NCI-H2107 (cell line): Measurements from ENCODE around the gene GNB5.
"Not testable (repeated sequence)": the region's sequence is repeated elsewhere in the genome, so short reads cannot be mapped to it uniquely, and the experiment has no call there.

Experiments used
- DNase-seq: peaks from one replicate; lab custom pipeline; 2025; lab: John Stamatoyannopoulos, UW

Gene GNB5

DNA sequence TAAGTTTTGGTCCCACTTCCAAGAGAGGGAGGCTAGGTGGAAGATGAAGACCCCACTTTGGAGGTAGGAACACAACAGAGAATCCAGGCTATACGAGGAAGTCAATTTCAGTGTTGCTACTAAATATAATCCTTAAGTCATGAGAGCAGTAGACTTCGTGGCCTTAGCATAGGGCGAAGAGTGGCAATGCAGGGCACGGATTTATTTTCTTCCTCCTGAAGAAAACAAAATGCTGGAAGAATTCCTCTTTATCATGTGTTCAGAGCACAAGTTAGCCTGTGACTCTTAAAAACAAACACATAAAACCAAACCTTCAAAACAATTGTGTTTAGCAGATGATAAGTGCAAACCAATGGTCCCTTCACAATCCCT lies 98.0 kb downstream of the GNB5 start:
- DNase-seq: no peak

DNA sequence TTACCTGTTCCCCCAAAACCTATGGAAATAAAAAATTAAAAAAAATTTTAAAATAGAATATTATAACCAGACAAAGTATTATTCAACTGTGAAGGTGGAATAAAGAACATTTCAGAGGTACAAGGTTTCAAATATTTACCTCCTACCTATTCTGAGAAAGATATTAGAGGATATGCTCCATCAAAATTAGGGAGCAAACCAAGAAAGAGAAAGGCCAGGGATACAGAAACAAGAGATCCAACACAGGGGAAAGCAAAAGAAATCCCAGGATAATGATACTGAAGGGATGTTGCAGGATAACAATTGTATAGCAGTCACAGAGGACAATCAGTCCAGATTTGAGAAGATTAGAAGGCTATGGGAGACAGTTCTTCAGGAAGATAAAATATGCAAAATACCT lies 101.0 kb downstream of the GNB5 start:
- DNase-seq: no peak

DNA sequence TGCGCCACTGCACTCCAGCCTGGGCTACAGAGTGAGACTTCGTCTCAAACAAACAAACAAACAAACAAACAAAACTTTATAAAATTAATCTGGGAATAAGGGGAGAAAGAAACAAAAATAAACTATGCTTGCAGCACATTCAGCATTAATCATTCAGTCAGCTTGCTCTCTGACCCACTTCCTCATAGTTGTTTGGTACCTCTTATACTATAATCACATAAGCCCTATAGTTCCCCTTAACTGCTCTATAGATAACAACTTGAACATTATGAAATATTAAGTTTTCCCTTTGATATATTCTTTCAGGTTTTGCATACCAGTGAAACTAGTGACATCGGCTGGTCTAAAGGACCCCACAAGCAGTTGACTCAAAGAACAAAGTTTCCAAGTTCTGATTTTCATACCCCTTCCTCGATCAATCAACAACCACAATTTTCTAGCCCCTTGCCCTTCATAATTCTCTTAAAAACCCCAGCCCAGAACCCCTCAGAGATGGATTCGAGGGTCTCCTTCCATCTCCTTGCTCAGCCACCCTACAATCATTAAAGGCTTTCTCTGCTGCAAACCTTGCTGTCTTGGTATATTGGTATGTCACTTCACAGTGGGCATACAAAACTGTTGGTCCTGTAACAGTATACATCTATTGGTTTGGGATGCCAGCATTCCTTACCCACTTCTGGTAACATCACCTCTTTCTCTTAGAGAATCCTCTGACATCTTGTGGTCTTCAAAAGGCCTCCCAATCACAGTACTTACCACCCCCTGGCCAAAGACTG lies 105.0 kb downstream of the GNB5 start:
- no peak for DNase-seq

DNA sequence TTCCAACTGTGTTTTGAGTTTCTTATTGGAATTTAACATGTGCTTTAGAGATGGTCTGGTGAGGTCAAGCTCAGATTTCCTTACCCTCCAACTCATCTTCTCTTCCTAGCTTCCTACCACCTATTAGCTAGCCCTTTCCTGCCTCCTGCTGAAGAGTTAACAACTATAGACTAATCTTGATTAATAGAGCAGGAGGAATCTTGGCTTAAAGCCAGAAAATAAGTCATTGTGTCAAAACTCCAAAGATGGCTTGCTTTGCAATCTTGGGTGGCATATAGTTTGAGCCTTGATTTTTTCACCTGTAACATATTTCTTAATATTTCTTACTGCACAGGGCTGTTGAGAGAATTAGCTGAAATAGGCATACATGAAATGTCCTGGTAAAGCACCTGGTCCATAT lies 105.9 kb downstream of the GNB5 start:
- no peak for DNase-seq

DNA sequence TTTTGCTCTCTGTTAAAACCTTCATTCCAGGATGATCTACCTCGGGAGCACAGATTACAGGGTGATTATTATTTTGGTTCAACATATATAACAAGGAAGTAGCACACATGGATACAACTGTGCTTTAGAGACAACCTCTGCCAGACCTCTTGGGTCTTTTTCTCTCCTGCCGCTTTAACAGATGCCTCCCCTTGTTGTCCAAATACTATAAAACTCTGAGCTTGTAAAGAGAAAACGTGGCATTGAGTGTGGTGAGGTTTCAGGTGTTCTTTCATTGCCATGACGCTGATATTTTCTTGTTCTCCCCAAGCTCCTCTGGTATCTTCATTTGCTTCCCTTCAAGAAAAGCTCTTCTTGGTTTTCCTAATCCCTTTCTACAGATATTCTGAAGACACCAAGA lies 107.6 kb downstream of the GNB5 start:
- no peak for DNase-seq

DNA sequence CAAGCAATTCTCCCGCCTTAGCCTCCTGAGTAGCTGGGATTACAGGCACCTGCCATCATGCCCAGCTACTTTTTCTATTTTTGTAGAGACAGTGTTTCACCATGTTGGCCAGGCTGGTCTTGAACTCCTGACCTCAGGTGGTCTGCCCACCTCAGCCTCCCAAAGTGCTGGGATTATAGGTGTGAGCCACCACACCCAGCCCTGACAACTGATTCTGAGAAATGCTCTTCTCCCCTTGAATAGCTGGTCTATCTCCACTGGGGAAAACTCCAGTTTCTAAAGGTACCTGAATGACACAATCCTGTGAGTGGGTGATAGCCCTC lies 108.2 kb downstream of the GNB5 start:
- not testable (repeated sequence) for DNase-seq

DNA sequence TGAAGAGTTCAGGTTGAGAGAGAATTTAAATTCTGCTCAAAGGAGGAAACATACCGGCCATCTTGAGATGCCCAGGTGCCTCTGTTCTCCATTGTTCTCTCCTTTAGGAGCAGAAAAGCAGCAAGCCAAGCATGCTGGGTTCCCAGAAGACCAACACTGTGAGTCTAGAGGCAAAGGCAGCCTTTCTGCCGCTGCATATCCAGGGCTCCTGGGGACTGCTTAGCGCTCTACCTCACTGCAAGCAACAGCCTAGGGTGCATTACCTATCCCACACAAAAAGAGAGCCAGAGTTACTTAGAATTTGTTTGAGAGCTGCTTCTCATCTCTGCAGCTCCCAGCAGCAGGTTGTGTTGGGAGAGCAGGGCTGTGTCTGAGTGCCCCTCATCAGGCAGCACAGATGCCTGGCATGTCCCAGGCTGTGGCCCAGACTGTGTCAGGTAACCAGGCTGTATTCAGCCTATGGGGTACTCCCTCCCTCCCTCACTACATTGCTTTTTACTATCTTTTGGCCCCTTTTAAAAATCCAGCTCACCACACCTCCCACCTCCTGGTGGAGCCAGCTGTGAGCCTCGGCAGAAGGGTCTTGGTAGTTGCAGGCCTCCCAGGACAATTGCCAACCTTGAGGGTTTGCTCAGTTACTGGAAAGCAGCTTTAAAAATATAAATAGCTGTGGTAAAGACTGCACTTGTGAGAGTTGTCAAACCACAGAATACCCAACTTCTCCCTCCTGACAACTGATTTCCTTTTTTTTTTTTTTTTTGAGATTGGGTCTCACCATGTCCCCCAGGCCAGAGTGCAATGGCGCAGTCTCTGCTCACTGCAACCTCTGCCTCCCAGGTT lies 108.8 kb downstream of the GNB5 start:
- DNase-seq: no peak

DNA sequence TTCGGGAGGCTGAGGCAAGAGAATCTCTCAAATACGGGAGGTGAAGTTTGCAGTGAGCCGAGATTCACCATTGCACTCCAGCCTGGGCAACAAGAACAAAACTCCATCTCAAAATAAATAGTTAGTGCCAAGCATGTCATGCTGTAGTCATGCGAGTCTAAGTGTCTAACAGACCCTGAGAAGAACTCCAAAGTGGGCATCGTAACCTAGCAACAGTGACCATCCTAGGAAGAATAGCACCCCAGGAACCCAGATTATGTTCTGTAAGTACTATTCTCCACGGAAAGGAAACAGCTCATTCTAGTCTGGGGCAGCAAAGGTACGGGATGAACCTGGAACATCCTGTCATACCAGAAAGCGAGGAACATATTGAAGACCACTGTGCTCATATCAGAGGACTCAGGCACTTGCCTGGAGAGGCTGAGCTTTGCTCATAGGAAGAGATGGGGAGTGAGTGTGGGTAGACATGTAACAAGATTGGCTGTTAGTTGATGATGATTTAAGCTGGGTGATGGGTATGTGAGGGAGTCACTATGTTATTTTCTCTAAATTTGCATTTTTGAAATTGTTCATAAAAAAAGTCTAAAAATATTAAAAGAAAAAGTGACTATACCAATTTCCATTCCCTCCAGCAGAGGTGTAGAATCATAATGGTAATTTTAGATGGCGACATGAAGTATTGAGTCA lies 110.3 kb downstream of the GNB5 start:
- no peak for DNase-seq

DNA sequence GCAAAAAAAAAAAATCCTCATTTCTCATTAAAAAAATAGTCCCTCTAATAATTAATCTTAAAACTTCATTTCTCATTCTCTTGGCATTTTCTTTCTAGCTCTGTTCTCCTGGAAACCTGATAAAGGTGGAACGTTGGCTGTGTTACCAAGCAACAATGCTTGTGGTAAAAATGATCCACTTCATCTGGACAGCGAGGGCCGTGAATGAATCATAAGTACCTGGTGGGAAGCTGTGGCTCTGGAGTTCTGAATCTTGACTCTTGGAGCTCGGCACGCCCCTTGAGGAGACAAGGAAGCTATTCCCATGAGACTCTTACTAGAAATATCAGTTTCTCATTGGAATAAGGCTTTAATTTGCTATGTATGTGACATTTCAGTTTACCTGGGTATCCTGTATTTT lies 111.2 kb downstream of the GNB5 start:
- peak; percentile 21 for DNase-seq

DNA sequence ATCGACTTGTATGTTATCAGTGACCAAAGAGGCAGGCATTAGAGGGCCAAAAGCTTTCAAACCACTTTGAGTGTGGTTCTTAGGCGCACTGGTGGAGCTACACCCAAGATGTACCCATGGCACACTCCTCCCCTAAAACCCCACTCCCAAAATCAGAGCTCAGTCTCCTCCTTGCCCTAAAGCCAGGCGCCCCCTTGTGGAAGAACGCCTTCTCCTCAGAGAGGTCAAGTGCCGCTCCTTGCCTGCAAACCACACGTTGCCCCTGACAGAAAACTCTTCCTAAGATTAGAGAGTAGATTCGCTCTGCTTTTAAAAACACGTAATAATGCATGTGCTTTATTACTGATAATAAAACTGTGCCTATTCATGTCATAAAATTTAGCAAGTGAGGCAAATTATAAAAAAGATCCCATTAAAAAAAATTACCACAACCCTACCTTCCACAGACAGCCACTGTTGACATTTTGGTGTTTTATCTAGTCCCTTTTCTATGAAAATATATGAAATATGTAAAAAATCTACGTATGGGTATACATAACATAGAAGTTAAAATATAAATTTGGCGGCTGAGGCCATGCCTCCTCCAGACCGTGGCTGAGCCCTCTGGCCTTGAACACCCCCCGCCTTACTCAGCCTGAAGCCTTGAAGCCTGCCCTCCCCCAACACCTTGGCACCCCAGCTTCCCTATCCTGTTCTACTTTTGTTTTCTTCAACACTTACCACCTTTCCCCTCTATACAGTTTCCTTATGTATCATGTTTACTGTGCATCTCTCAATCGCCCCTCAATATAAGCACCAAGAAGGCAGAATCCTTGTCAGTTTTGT lies 112.1 kb downstream of the GNB5 start:
- peak; percentile 16 for DNase-seq

DNA sequence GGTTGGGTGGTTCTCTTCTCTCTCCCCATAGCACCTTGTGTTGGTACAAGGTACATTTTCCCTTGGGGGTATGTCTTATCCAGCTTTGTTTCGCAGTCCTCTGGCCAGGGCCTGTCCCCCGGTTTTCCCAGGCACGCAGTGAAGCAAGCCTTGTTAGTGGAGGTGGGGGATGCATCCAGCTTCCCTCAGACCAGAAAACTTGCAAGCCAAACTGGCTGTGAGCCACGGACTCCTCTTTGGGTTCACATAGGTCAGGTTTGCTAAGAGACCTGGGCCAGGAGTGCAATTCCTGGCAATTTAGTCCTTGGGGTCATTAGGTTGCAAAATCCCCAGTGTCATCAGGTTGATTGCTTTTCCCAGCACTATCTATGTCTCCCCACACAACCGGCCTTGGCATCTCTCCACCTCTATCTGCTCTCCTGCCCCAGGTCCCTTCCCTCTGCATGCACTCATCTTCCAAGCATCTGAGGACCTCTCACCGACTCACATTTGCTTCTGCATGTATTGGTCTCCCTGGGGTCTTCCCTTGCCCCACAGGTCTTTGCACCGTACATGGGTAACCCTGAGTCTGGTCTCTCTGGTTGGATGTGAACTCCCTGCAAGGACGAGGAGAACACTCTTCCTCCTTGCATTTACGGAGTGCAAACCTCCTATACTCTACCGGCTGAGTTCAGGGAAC lies 112.9 kb downstream of the GNB5 start:
- DNase-seq: no peak

DNA sequence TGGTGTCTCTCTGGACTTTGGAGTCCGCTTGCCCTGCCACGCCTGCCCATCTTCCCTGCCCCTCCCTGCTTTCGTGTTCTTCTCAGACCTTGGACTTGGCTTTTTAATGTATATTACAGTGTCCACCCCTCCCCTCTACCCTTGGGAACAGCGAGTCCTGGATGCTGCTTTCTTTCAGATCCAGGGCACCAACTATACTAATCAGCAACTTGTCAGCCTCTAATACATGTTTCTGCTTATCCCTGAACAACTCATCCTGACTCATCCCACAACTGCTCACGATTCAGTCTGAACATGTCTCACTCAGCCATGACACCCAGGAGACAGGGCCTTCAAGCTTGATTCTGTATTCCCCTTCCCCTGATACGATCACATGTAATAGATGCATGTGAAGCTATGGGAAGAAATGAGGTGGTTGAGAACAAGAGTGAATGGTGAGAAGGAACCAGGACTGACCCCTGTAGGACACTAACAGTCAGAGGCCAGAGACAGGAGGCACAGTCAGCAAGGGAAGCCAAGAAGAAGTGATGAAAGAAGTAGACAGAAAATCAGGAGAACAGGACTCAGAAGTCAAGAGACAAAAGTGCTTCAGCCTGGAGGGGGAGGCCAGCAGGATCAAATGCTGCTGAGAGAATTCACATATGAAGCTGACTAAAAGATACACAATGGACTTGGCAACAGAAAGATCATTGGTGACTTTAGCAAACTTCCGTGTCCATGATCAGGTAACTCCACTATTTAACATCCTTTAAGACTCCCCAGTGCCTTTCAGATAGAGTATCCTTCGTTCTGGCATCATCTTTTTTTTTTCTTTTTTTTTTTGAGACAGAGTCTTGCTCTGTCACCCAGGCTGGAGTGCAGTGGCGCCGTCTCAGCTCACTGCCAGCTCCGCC lies 114.1 kb downstream of the GNB5 start:
- DNase-seq: no peak

DNA sequence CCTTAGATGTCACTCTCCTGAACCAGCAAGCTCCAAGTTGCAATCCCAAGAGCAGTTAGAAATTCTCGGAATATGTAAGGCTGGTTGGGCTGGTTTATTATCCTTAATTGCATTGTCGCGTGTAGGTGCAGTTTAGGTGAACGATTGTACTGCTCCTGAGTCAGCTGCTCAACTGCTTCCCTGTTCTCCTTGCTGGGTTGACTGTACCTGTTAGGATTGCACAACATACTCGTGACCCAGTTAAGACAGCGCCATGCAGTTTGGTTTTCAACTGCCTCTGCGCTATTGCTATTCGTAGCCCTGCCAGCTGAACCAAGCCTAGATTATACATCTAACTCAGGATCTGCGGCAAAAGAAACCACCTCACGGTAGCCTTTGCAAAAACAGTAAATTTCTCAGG lies 119.6 kb downstream of the GNB5 start:
- no peak for DNase-seq

DNA sequence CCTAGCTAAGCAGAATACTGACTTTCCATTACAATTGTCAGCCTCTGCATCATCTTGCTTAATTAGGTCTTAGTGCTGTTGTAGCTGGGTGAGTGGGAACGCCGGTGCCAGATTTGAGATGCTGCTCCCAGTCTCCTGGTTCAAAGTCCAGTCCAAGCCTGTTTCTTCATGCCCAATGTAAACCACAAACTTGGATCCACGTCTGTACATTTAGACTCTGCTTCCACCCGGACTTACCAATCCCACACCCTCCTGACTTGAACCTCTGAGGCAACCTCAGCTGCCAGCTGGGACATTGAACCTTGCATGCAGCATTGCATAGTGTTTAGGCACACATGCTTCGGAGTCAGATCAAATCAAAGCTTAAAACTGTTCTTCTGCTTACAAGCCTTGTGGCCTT lies 121.6 kb downstream of the GNB5 start:
- no peak for DNase-seq

DNA sequence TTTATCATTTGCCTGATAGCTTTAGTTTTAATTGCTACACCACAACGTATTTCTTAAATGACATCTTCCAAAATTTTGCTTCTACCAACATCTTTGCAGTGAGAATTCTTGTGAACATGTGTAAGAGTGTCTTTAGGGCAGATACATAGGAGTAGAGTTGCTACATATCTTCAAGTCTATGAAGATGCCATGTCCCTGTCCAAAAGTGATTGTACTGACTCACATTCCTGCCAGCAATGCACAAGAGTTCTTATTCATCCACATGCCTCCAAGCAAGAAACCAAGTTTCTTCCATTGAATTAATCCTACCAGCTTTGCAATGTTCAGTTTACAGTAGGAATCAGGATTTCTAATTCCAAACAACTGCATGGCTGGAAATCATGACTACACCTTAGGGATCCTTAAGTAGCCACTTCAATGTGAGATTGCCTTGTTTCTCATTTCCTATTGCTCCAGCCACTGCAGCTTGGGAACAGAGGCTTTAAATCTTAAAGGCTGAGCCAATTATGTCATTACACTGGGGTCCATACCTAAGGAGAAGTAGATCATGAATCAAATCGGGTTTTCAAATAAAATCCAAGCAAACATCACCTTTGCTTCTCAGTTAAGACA lies 123.1 kb downstream of the GNB5 start:
- no peak for DNase-seq

DNA sequence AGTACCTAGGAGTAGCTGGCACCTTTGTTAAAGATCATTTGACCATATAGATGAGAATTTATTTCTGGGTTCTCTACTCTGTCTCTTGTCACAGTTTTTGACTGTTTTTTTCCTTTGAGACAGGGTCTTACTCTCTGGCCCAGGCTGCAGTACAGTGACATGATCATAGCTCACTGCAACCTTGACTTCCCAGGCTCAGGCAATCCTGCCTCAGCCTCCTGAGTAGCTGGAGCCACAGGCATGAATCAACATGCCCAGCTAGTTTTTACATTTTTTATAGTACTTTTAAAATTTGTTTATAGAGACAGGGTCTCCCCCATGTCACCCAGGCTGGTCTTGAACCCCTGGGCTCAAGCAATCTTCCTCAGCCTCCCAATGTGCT lies 123.7 kb downstream of the GNB5 start:
- DNase-seq: no peak

DNA sequence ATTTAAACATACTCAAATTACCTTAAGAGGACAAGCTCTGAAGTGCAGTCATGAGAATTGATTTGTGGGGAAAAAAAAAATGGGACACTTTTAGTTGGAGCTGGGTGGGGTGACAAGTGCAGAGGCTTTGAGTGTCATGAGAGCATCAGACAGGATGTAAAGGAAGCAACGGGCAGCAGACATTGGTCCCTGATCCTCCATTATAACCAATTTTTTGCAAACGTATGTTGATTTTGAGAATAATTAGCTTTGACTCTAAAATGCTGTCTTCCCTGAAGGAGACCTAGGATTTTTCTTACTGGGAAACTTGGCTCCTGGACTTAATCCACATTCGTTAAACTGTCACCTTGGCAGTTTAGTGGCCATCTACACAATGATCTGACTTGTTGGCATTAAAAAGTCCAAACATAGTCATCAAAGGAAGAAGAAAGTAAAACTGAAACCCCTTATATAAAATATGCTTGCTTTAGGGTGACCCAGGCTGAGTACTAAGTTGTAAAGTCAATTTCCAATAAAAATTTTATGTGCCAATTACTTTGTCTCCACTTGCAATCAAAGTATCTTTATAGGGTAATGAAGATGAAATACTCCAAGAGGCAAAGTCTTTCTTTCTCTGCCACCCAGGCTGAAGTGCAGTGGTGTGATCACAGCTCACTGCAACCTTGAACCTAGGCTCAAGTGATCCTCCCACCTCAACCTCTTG lies 124.2 kb downstream of the GNB5 start:
- no peak for DNase-seq
